IPS-15b (cell line): Measurements from ENCODE around the gene SCN1B.

Source experiments
- H3K27me3 ChIP-seq: one replicate; pipeline ENCODE4 v1.6.1; 2013; ENCODE audit warnings: low read length; ENCODE audit not compliant: control insufficient read depth, insufficient read depth
- H3K36me3 ChIP-seq: one replicate; pipeline ENCODE4 v1.6.1; 2013; ENCODE audit warnings: low read length; ENCODE audit not compliant: control insufficient read depth, insufficient read depth
- H3K4me1 ChIP-seq: one replicate; pipeline ENCODE4 v1.6.1; 2013; ENCODE audit warnings: mild to moderate bottlenecking, low read length; ENCODE audit not compliant: control insufficient read depth, insufficient read depth
- H3K4me3 ChIP-seq: one replicate; pipeline ENCODE4 v1.5.1; 2013; ENCODE audit warnings: low read depth, low read length
- H3K9ac ChIP-seq: one replicate; pipeline ENCODE4 v1.6.1; 2013; ENCODE audit warnings: low read depth, mild to moderate bottlenecking, low read length
- H3K9me3 ChIP-seq: one replicate; pipeline ENCODE4 v1.6.1; 2013; ENCODE audit warnings: mild to moderate bottlenecking, low read length; ENCODE audit not compliant: control insufficient read depth, insufficient read depth

SCN1B gene

GRCh38 chr19:35055715-35056179, 25.5 kb downstream of the SCN1B start:
- Histone ChIP-seq H3K4me3 (peak overlapping the region; percentile 0), H3K27me3 (no peaks in the 10 kb centered on the region), H3K36me3 (peaks cover 5% of the 10 kb centered on the region), H3K4me1 (peaks cover 9% of the 10 kb centered on the region), H3K9me3 (no peaks in the 10 kb centered on the region), H3K9ac (peak overlapping the region; percentile 39)

GRCh38 chr19:35056513-35057063, 26.3 kb downstream of the SCN1B start:
- Histone ChIP-seq H3K4me3 (no peak overlapping the region), H3K27me3 (no peaks in the 10 kb centered on the region), H3K9me3 (no peaks in the 10 kb centered on the region), H3K36me3 (peaks cover 2% of the 10 kb centered on the region), H3K9ac (peak overlapping the region; percentile 39), H3K4me1 (peaks cover 9% of the 10 kb centered on the region)

GRCh38 chr19:35058370-35058769, 28.1 kb downstream of the SCN1B start:
- no peak overlapping the region for H3K9ac ChIP-seq
- no peak overlapping the region for H3K4me3 ChIP-seq
- H3K36me3 ChIP-seq: peaks cover 2% of the 10 kb centered on the region
- no peaks in the 10 kb centered on the region for H3K9me3 ChIP-seq
- no peaks in the 10 kb centered on the region for H3K27me3 ChIP-seq
- H3K4me1 ChIP-seq: peaks cover 9% of the 10 kb centered on the region

DNA sequence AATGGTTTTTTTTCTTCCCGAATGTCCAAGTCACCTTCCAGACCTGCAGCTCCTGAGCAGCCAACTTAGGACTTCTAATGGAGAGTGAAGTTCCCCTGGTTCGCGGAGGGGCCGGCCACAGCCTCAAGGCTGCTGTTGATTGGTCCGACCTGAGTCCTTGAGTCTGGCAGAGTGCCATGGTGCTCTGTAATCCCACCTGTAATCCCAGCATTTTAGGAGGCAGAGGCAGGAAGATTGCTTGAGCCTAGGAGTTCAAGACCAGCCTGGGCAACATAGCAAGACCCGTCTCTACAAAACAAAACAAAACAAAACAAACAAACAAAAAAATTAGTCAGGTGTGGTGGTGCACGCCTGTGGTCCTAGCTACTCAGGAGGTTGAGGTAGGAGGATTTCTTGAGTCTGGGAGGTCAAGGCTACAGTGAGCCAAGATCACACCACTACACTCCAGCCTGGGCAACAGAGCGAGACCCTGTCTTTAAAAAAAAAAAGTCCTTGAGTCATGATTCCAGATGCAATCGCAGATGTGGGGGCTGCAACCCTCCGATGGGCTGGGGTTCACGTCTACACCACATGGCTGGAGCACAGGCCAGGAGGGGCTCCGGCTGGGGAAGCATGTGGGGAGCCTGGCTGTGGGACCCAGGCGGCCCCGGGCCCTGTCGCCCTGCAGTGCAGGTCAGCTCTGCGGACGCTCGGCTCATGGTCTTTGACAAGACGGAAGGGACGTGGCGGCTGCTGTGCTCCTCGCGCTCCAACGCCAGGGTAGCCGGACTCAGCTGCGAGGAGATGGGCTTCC, 28.9 kb downstream of the SCN1B start:
- no peak overlapping the region for H3K4me3 ChIP-seq

GRCh38 chr19:35059799-35060091, 29.5 kb downstream of the SCN1B start:
- H3K36me3 ChIP-seq: peaks cover under 1% of the 10 kb centered on the region
- H3K4me1 ChIP-seq: peaks cover 9% of the 10 kb centered on the region
- no peaks in the 10 kb centered on the region for H3K27me3 ChIP-seq
- no peaks in the 10 kb centered on the region for H3K9me3 ChIP-seq
- H3K4me3 ChIP-seq: no peak overlapping the region
- H3K9ac ChIP-seq: no peak overlapping the region

More for the DNA sequence above, 28.9 kb downstream of the SCN1B start:
- Histone ChIP-seq H3K9me3 (no peaks in the 10 kb centered on the region), H3K4me1 (peaks cover 9% of the 10 kb centered on the region), H3K27me3 (no peaks in the 10 kb centered on the region), H3K9ac (no peak overlapping the region), H3K36me3 (peaks cover 2% of the 10 kb centered on the region)

- Histone ChIP-seq H3K4me1 (peaks cover 8% of the 10 kb centered on the region), H3K4me3 (no peak overlapping the region), H3K27me3 (no peaks in the 10 kb centered on the region), H3K9ac (no peak overlapping the region), H3K36me3 (no peaks in the 10 kb centered on the region), H3K9me3 (no peaks in the 10 kb centered on the region)
Observed at GRCh38 chr19:35060160-35060855, 30.0 kb downstream of the SCN1B start.

- Histone ChIP-seq H3K36me3 (no peaks in the 10 kb centered on the region), H3K9me3 (no peaks in the 10 kb centered on the region), H3K27me3 (no peaks in the 10 kb centered on the region), H3K4me3 (no peak overlapping the region), H3K4me1 (no peaks in the 10 kb centered on the region), H3K9ac (no peak overlapping the region)
Observed at GRCh38 chr19:35061583-35062373, 31.5 kb downstream of the SCN1B start.

- Histone ChIP-seq H3K36me3 (no peaks in the 10 kb centered on the region), H3K27me3 (no peaks in the 10 kb centered on the region), H3K4me3 (no peak overlapping the region), H3K9ac (no peak overlapping the region), H3K9me3 (no peaks in the 10 kb centered on the region), H3K4me1 (no peaks in the 10 kb centered on the region)
Observed at GRCh38 chr19:35062942-35063341, 32.7 kb downstream of the SCN1B start.

DNA sequence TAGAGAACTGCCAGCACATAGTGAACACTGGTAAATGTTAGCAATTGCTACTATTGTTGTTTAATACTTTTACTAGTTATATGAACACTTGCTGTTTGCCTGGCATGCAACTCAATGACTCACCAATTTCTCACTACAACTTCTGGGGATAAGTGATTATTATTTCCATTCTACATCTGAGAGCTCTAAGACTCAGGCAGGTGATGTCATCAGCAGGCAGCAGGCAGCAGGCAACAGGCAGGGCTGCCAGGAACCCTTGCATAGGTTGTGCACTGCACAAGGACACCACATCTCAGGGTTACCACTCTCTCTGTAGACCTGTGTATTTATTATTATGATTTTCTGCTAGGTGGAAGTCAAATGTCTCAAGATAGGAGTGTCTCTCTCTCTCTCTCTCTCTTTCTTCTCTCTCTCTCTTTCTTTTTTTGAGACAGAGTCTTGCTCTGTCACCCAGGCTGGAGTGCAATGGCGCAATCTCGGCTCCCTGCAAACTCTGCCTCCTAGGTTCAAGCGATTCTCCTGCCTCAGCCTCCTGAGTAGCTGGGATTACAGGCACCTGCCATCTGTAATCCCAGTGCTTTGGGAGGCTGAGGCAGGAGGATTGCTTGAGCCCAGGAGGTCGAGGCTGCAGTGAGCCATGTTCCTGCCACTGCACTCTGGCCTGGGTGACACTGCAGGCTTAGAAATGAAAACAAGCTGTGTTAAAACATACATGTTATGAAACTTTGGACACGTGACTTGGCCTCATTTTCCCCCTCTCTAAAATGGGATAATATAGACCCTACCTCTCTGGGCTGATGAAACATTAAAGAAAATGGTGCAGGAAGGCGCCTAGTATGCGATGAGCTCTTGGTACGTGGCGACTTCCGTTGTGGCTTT, 33.9 kb downstream of the SCN1B start:
- H3K36me3 ChIP-seq: no peaks in the 10 kb centered on the region
- H3K9ac ChIP-seq: no peak overlapping the region
- no peak overlapping the region for H3K4me3 ChIP-seq
- no peaks in the 10 kb centered on the region for H3K27me3 ChIP-seq
- no peaks in the 10 kb centered on the region for H3K9me3 ChIP-seq
- H3K4me1 ChIP-seq: peaks cover 8% of the 10 kb centered on the region

DNA sequence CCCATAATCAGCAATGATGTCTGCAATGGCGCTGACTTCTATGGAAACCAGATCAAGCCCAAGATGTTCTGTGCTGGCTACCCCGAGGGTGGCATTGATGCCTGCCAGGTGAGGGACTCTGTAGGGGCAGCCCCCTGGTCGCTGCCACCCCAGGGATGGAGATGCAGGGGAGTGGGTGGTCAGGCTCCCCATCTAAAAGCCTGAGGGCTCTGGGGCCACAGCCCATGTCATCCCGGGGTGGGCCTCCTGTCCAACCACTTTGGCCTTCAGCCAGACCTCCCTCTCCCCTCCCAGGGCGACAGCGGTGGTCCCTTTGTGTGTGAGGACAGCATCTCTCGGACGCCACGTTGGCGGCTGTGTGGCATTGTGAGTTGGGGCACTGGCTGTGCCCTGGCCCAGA, 35.3 kb downstream of the SCN1B start:
- Histone ChIP-seq H3K9me3 (no peaks in the 10 kb centered on the region), H3K9ac (no peak overlapping the region), H3K4me1 (peaks cover 13% of the 10 kb centered on the region), H3K27me3 (no peaks in the 10 kb centered on the region), H3K36me3 (no peaks in the 10 kb centered on the region), H3K4me3 (no peak overlapping the region)

GRCh38 chr19:35066121-35066520, 35.9 kb downstream of the SCN1B start:
- Histone ChIP-seq H3K9me3 (no peaks in the 10 kb centered on the region), H3K36me3 (no peaks in the 10 kb centered on the region), H3K4me3 (no peak overlapping the region), H3K27me3 (no peaks in the 10 kb centered on the region), H3K4me1 (peaks cover 13% of the 10 kb centered on the region), H3K9ac (no peak overlapping the region)
